Activated CD4-positive, alpha-beta T cell treated with anti-CD3 and anti-CD28 coated beads, Interleukin-2, amount 10 ng/mL, durations not matched to agents 24 days and 14 days (primary cell): ENCODE results near the gene SORCS1. TPM values are rescaled to one million over a fixed set of nuclear protein-coding genes. Genes with fewer than 3 reads are reported as not detected.
"Not testable (repeated sequence)": the region's sequence is repeated elsewhere in the genome, so short reads cannot be mapped to it uniquely, and the experiment has no call there.

Experiments used
- DNase-seq: peaks from one replicate; pipeline ENCODE4 v3.0.0; 2022
- H3K27ac Mint-ChIP-seq: one replicate; pipeline ENCODE4 v1.8.0; 2022; ENCODE audit warnings: mild to moderate bottlenecking, mixed read lengths
- H3K27me3 Mint-ChIP-seq: one replicate; pipeline ENCODE4 v1.8.0; 2022; ENCODE audit warnings: mixed read lengths
- H3K36me3 Mint-ChIP-seq: one replicate; pipeline ENCODE4 v1.8.0; 2022; ENCODE audit warnings: low read depth, mild to moderate bottlenecking, mixed read lengths
- H3K4me1 Mint-ChIP-seq: one replicate; pipeline ENCODE4 v1.8.0; 2021; ENCODE audit warnings: mixed read lengths
- H3K4me3 Mint-ChIP-seq: one replicate; pipeline ENCODE4 v1.8.0; 2022; ENCODE audit warnings: mild to moderate bottlenecking, moderate library complexity, mixed read lengths
- H3K9me3 Mint-ChIP-seq: one replicate; pipeline ENCODE4 v1.8.0; 2021; ENCODE audit warnings: mixed read lengths
- intact Hi-C: fragments of 100-400 bp; cut with micrococcal nuclease; formaldehyde crosslinking; loops from one replicate; pipeline ENCODE4 v1.15.1; 2023
- total RNA-seq: library from RNA; stranded (reverse); gene quantifications from 2 replicates; pipeline ENCODE4 v1.2.3, GENCODE V29; 2022

The SORCS1 gene
- total RNA-seq, 1 donor from 2014 or later: not detected

DNA sequence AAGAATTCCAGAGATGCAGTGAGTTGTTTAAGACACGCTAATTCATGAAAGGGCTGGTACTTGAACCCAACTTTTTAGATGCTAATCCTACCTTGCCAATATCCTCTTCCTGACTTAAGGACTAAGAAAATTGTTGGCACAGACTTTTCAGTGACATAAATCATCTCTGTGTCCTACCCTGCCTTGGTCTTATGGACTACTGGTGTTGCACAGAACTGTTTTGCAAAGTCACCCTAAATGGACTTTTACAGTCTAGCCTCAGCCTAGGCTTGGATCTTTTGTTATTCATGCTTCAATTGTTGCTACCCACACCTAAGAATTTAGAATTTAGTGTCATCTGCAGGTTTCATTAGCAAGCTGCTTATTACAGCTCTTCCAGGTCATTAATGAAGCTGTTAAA lies 112.7 kb downstream of the SORCS1 start:
- H3K27me3 Mint-ChIP-seq: no peaks in the 10 kb centered on the region
- no peak overlapping the region for H3K27ac Mint-ChIP-seq
- no peak for DNase-seq
- no peak overlapping the region for H3K4me3 Mint-ChIP-seq
- H3K36me3 Mint-ChIP-seq: no peaks in the 10 kb centered on the region
- H3K4me1 Mint-ChIP-seq: no peaks in the 10 kb centered on the region
- intact Hi-C loops: no loop called here
- H3K9me3 Mint-ChIP-seq: peaks cover 3% of the 10 kb centered on the region

DNA sequence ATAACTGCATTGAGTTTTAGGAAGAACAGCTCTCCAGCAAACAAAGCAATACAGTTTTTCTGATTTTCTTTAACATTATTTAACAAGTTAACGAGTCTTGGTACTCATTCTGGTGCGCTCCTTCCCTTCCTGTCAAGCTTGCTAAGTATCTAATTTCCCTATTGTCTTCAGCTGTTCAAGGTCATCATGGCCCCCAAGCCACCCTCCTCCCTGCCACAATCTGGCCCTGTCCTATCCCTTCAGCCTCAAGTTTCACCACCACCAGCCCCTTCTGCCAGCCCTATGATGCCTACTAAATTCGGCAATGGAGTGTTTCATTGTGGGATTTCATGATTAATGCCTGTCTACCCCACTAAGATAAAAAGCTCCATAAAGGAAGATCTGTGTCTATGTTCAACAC lies 121.0 kb downstream of the SORCS1 start:
- Mint-ChIP-seq H3K4me3 (no peak overlapping the region), H3K27me3 (no peaks in the 10 kb centered on the region), H3K9me3 (no peaks in the 10 kb centered on the region), H3K27ac (no peak overlapping the region), H3K36me3 (no peaks in the 10 kb centered on the region), H3K4me1 (no peaks in the 10 kb centered on the region)
- DNase-seq: no peak
- intact Hi-C loops: no loop called here

GRCh38 chr10:107037192-107038122 lies 127.0 kb downstream of the SORCS1 start:
- no peak overlapping the region for H3K4me3 Mint-ChIP-seq
- no peaks in the 10 kb centered on the region for H3K4me1 Mint-ChIP-seq
- no peak overlapping the region for H3K27ac Mint-ChIP-seq
- H3K36me3 Mint-ChIP-seq: no peaks in the 10 kb centered on the region
- no peaks in the 10 kb centered on the region for H3K9me3 Mint-ChIP-seq
- intact Hi-C loops: no loop called here
- DNase-seq: no peak
- H3K27me3 Mint-ChIP-seq: no peaks in the 10 kb centered on the region

GRCh38 chr10:107033799-107034422 lies 130.6 kb downstream of the SORCS1 start:
- H3K4me3 Mint-ChIP-seq: no peak overlapping the region
- intact Hi-C loops: no loop called here

DNA sequence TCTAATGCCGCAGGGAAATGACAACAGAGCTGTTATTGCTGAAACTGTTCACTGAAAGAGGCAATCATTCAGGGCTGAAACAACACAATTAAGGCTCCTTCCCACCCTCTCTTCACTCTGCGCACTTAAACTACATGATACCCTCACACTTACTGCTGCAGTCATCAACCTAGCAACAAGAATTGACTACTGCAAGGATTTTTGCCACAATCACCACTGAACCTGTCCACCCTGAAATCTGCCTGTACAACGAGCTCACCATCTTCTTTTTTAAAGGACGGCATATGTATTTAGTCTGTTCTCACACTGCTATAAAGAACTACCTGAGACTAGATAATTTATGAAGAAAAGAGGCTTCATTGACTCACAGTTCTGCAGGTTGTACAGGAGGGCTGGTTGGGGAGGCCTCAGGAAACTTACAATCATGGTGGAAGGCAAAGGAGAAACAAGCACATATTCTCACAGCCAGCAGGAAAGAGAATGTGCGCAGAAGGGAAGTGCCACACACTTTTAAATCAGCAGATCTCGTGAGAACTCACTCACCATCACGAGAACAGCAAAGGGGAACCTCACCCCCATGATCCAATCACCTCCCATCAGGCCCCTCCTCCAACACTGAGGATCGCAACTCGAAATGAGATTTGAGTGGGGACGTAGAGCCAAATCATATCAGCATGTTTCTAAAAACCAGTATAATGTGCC lies 131.7 kb downstream of the SORCS1 start:
- Mint-ChIP-seq H3K27ac (no peak overlapping the region), H3K4me1 (no peaks in the 10 kb centered on the region), H3K4me3 (no peak overlapping the region), H3K36me3 (no peaks in the 10 kb centered on the region), H3K27me3 (no peaks in the 10 kb centered on the region), H3K9me3 (no peaks in the 10 kb centered on the region)
- intact Hi-C loops: no loop called here
- DNase-seq: no peak

More at GRCh38 chr10:107033799-107034422, 130.6 kb downstream of the SORCS1 start:
- Mint-ChIP-seq H3K36me3 (no peaks in the 10 kb centered on the region), H3K4me1 (no peaks in the 10 kb centered on the region), H3K27ac (no peak overlapping the region), H3K27me3 (no peaks in the 10 kb centered on the region), H3K9me3 (no peaks in the 10 kb centered on the region)
- no peak for DNase-seq

DNA sequence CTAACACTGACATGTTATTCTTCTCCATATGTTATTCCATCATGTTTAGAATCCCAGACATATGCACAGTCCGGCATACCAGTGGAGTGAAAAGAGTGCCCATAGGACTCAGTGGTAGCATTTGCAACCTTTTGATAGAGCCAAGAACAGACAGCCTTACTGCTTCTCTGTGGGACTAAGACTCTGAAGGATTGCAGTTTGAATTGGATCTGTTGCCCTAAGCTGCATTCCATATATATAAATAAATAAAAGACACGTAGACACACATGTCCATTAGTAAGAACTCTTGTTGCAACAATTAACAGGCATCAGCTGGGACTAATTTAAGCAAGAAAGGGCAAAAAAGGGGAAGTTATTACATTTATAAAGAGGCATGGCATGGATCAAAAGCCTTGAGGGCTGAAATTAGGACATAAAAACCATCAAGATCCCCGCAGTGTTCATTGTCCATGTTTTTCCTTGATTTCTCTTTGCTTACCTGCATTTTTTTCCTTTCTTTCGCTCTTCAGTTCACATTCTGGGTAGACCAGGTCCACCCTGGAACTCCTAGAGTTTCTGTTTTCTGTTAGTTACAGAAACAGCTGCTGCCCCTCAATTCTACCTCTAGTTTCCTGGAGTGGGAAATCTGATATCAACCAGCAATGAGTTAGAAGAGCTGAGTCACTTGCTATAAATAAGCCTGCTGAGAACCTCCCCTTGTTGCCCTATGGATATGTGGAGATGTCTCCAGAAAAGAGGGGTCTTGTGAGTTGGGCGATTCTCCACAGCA lies 132.4 kb downstream of the SORCS1 start:
- Mint-ChIP-seq H3K4me3 (no peak overlapping the region), H3K27me3 (no peaks in the 10 kb centered on the region), H3K36me3 (no peaks in the 10 kb centered on the region), H3K27ac (no peak overlapping the region), H3K4me1 (no peaks in the 10 kb centered on the region), H3K9me3 (no peaks in the 10 kb centered on the region)
- intact Hi-C loops: no loop called here
- no peak for DNase-seq

DNA sequence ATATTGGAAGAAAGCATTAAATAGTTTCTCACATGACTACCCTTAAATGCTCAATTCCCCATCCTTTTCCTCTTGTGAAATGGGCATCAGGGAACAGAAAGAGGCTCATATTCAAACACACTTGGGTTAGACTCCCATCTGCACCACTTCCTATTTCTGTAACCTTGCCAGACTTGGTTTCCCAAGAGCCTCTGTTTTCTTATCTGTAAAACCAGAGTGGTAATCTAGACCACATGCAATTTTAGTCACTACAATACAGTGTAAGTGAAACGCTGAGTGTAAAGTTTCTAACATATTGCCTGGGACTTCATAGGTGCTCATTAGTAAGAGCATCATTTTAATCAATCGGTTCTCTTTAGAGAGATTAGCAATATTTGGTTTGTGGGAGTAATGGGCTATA lies 136.3 kb downstream of the SORCS1 start:
- Mint-ChIP-seq H3K27me3 (no peaks in the 10 kb centered on the region), H3K9me3 (no peaks in the 10 kb centered on the region), H3K4me3 (no peak overlapping the region), H3K27ac (no peak overlapping the region), H3K4me1 (no peaks in the 10 kb centered on the region), H3K36me3 (no peaks in the 10 kb centered on the region)
- intact Hi-C loops: no loop called here
- no peak for DNase-seq

GRCh38 chr10:107025676-107026075 lies 138.8 kb downstream of the SORCS1 start:
- no peaks in the 10 kb centered on the region for H3K4me1 Mint-ChIP-seq
- no peak overlapping the region for H3K27ac Mint-ChIP-seq
- H3K9me3 Mint-ChIP-seq: no peaks in the 10 kb centered on the region
- intact Hi-C loops: no loop called here
- no peaks in the 10 kb centered on the region for H3K36me3 Mint-ChIP-seq
- DNase-seq: no peak
- H3K27me3 Mint-ChIP-seq: no peaks in the 10 kb centered on the region
- H3K4me3 Mint-ChIP-seq: no peak overlapping the region

GRCh38 chr10:107024033-107024432 lies 140.5 kb downstream of the SORCS1 start:
- H3K4me3 Mint-ChIP-seq, intact Hi-C loops, DNase-seq, H3K27ac Mint-ChIP-seq, H3K4me1 Mint-ChIP-seq, H3K36me3 Mint-ChIP-seq, H3K27me3 Mint-ChIP-seq, H3K9me3 Mint-ChIP-seq: not testable (repeated sequence)

- Mint-ChIP-seq H3K4me1 (no peaks in the 10 kb centered on the region), H3K27me3 (no peaks in the 10 kb centered on the region), H3K9me3 (no peaks in the 10 kb centered on the region), H3K4me3 (no peak overlapping the region), H3K27ac (no peak overlapping the region), H3K36me3 (no peaks in the 10 kb centered on the region)
- no peak for DNase-seq
- intact Hi-C loops: no loop called here
These were observed 141.7 kb downstream of the SORCS1 start for GRCh38 chr10:107022600-107023354.

DNA sequence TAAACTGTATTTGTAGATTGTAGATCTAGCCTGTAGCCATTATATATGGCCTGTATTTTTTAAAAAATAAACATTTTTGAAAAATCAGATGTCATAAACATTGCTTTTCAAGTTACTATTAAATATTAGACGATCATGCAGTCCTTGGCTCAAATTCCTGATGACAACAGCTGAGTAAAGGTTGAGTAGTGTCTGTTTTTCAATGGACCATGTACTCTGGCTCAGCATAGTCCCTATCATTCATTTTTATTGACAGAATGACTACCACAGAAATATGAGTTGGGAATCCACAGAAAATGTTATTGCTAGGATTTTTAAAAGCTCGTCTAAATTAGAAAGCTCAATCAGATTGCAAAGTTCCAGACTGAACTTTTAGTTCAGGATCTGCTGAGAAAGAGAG lies 145.4 kb downstream of the SORCS1 start:
- Mint-ChIP-seq H3K27ac (no peak overlapping the region), H3K9me3 (no peaks in the 10 kb centered on the region), H3K4me3 (no peak overlapping the region), H3K27me3 (no peaks in the 10 kb centered on the region), H3K4me1 (no peaks in the 10 kb centered on the region), H3K36me3 (no peaks in the 10 kb centered on the region)
- no peak for DNase-seq
- intact Hi-C loops: no loop called here

DNA sequence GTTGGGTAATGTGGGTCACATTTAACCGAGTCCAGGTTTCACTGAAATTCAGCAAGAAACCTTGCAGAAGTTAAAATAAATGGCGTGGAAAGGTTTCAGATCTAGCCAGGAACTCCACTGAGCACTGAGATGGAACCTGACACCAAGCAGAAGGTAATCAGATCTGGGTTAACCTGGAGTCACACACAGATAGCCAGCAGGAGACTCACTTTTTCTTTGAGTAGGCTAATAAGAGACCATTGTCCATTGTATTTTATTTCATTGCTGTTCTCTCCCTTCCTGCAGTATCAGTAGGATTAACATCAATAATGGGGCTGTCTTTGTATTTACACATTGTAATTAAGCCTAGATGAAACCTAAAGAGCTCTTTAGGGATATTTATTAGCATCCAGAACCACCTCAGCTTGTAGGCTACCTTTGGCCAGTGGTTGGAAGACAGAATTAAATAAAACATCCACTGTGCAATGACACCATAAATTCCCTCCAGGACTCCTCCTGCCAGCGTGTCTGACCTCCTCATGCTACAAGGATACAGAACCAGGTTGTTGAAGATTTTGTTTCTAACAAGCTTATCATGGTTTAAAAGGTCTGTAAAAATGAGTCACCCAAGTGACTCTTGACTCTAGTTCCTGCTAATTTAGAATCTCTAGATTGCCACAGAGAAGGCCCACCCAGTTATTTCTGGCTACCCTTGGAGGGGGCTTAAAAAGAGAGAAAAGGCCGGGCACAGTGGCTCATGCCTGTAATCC lies 151.1 kb downstream of the SORCS1 start:
- Mint-ChIP-seq H3K9me3 (no peaks in the 10 kb centered on the region), H3K4me1 (no peaks in the 10 kb centered on the region), H3K4me3 (no peak overlapping the region), H3K27me3 (no peaks in the 10 kb centered on the region), H3K27ac (no peak overlapping the region), H3K36me3 (no peaks in the 10 kb centered on the region)
- DNase-seq: no peak
- intact Hi-C loops: no loop called here
